Ectodermal cell (in vitro differentiated cells): Measurements from ENCODE around the gene DYDC1.
"Not testable (repeated sequence)": the region's sequence is repeated elsewhere in the genome, so short reads cannot be mapped to it uniquely, and the experiment has no call there.

Source experiments
- H3K27ac ChIP-seq: 2 replicates; pipeline ENCODE4 v1.7.0; 2013; ENCODE audit warnings: mild to moderate bottlenecking, low read depth, low read length; ENCODE audit not compliant: insufficient read depth, poor library complexity, severe bottlenecking
- H3K27me3 ChIP-seq: 2 replicates; pipeline ENCODE4 v1.7.0; 2013; ENCODE audit warnings: mild to moderate bottlenecking, low read length; ENCODE audit not compliant: insufficient read depth, control insufficient read depth, poor library complexity, severe bottlenecking
- H3K36me3 ChIP-seq: one replicate; pipeline ENCODE4 v1.7.0; 2013; ENCODE audit warnings: low read length; ENCODE audit not compliant: control insufficient read depth, insufficient read depth
- H3K4me1 ChIP-seq: one replicate; pipeline ENCODE4 v1.7.0; 2013; ENCODE audit warnings: low read length; ENCODE audit not compliant: control insufficient read depth, insufficient read depth
- H3K4me3 ChIP-seq: 2 replicates; pipeline ENCODE4 v1.7.0; 2013; ENCODE audit warnings: low read depth, low read length, control low read depth; ENCODE audit not compliant: insufficient read depth
- H3K9me3 ChIP-seq: 2 replicates; pipeline ENCODE4 v1.7.0; 2013; ENCODE audit warnings: mild to moderate bottlenecking, low read length, moderate library complexity; ENCODE audit not compliant: control insufficient read depth
- WGBS, 2 experiments: methylation state at CpG; one replicate each; pipeline ENCODE4 v1.1.7; 2013; ENCODE audit warnings: missing lambda C conversion rate in 2 of 2; 5-methylcytosine and 5-hydroxymethylcytosine counted together

The DYDC1 gene

DNA sequence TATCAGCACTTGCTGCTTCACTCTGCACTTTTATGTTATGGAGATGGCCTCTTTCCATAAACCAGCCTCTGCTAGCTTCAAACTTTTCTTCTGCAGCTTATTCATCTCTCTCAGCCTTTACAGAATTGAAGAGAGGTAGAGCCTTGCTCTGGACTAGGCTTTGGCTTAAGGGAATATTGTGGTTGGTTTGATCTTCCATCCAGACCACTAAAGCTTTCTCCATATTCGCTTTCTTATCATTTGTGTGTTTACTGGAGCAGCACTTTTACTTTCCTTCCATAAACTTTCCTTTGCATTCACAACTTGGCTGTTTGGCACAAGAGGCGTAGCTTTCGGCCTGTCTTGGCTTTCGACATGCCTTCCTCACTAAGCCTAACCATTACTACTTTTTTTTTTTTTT, 23.6 kb upstream of the DYDC1 start:
- no peak overlapping the region for H3K4me3 ChIP-seq
- H3K27ac ChIP-seq: no peak overlapping the region
- no peaks in the 10 kb centered on the region for H3K27me3 ChIP-seq
- H3K36me3 ChIP-seq: no peaks in the 10 kb centered on the region
- no peaks in the 10 kb centered on the region for H3K4me1 ChIP-seq
- 89% methylated on average over 4 of the region's 4 CpGs for WGBS, 2 experiments
- no peaks in the 10 kb centered on the region for H3K9me3 ChIP-seq

DNA sequence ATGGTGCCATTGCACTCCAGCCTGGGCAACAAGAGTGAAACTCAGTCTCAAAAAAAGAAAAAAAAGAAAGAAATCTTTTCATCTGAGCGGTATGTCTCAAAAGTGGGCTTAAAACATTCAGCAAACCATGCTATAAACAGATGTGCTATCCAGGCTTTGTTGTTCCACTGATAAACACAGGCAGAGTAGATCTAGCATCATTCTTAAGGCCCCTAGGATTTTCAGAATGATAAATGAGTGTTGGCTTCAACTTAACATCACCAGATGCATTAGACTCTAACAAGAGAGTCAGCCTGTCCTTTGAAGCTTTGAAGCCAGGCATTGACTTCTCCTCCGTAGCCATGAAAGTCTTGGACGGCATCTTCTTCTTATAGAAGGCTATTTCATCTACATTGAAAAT, 23.1 kb upstream of the DYDC1 start:
- 93 to 94% methylated on average over 3 of the region's 3 CpGs for WGBS, 2 experiments

GRCh38 chr10:80373502-80373901, 16.9 kb upstream of the DYDC1 start:
- no peaks in the 10 kb centered on the region for H3K36me3 ChIP-seq
- 77 to 78% methylated on average over 2 of the region's 2 CpGs for whole genome bisulfite sequencing, 2 experiments

More for the DNA sequence above, 23.1 kb upstream of the DYDC1 start:
- Histone ChIP-seq H3K36me3 (no peaks in the 10 kb centered on the region), H3K4me3 (no peak overlapping the region), H3K27ac (no peak overlapping the region), H3K27me3 (no peaks in the 10 kb centered on the region), H3K4me1 (no peaks in the 10 kb centered on the region), H3K9me3 (no peaks in the 10 kb centered on the region)

GRCh38 chr10:80372675-80373074, 16.1 kb upstream of the DYDC1 start:
- H3K4me3 ChIP-seq: no peak overlapping the region
- H3K27me3 ChIP-seq: no peaks in the 10 kb centered on the region
- no peak overlapping the region for H3K27ac ChIP-seq
- 83 to 88% methylated on average over 5 of the region's 5 CpGs for WGBS, 2 experiments
- peaks cover 2% of the 10 kb centered on the region for H3K4me1 ChIP-seq
- no peaks in the 10 kb centered on the region for H3K36me3 ChIP-seq
- no peaks in the 10 kb centered on the region for H3K9me3 ChIP-seq

More at GRCh38 chr10:80373502-80373901, 16.9 kb upstream of the DYDC1 start:
- Histone ChIP-seq H3K27me3 (no peaks in the 10 kb centered on the region), H3K4me3 (no peak overlapping the region), H3K9me3 (no peaks in the 10 kb centered on the region), H3K27ac (no peak overlapping the region), H3K4me1 (peaks cover 2% of the 10 kb centered on the region)

GRCh38 chr10:80371467-80371866, 14.9 kb upstream of the DYDC1 start:
- Histone ChIP-seq H3K4me3 (no peak overlapping the region), H3K36me3 (peaks cover 3% of the 10 kb centered on the region), H3K9me3 (peaks cover 3% of the 10 kb centered on the region), H3K27ac (no peak overlapping the region), H3K27me3 (no peaks in the 10 kb centered on the region), H3K4me1 (peaks cover 2% of the 10 kb centered on the region)
- 85 to 87% methylated on average over 6 of the region's 6 CpGs for WGBS, 2 experiments

DNA sequence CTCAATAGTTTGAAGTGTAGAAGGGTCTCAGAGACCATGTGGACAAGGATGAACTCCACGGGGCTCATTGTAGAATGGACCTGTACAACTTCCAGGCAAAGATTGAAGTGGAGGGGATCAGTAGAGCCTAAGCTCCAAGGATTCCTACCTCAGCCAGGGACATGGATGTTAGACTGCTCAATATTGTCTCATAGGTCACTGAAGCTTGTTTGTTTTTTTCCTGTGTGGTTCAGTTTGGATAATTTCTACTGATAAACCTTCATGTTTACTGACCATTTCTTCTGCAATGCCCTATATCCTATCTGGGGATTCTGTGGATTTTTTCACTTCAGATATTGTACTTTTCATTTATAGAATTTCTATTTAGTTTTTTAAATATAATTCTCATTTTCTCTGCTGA, 9.0 kb upstream of the DYDC1 start:
- H3K4me3 ChIP-seq: no peak overlapping the region
- H3K36me3 ChIP-seq: peaks cover 3% of the 10 kb centered on the region
- no peaks in the 10 kb centered on the region for H3K4me1 ChIP-seq
- no peak overlapping the region for H3K27ac ChIP-seq
- no peaks in the 10 kb centered on the region for H3K27me3 ChIP-seq
- H3K9me3 ChIP-seq: peaks cover 3% of the 10 kb centered on the region
- WGBS, 2 experiments: 88 to 96% methylated on average over 1 of the region's 1 CpG

GRCh38 chr10:80359644-80360043, 3.1 kb upstream of the DYDC1 start:
- WGBS, 2 experiments: 95 to 96% methylated on average over 22 of the region's 22 CpGs
- Histone ChIP-seq H3K4me1 (peaks cover 4% of the 10 kb centered on the region), H3K9me3 (no peaks in the 10 kb centered on the region), H3K4me3 (no peak overlapping the region), H3K27ac (no peak overlapping the region), H3K36me3 (no peaks in the 10 kb centered on the region), H3K27me3 (peaks cover 28% of the 10 kb centered on the region)

- H3K4me3 ChIP-seq, H3K4me1 ChIP-seq, H3K36me3 ChIP-seq, H3K27ac ChIP-seq, H3K9me3 ChIP-seq: not testable (repeated sequence)
- H3K27me3 ChIP-seq: peaks cover 28% of the 10 kb centered on the region
- 94 to 100% methylated on average over 2 of the region's 2 CpGs for WGBS, 2 experiments
Measured at GRCh38 chr10:80358925-80359324, 2.4 kb upstream of the DYDC1 start.

DNA sequence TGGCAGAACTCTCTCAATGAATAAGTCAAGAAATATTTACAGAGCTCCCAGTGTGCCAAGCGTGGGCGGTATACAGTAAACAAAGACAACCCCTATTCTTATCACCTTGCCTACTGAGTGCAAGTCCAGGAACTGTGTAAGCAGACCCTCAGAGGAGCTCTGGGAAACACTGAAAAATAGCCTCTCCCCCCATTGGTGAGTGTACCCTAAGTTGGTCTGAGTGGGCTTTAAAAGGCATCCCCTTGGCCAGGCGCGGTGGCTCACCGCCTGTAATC, 1.2 kb upstream of the DYDC1 start:
- H3K4me3 ChIP-seq: no peak overlapping the region
- H3K4me1 ChIP-seq: peaks cover 4% of the 10 kb centered on the region
- H3K9me3 ChIP-seq: no peaks in the 10 kb centered on the region
- peaks cover 28% of the 10 kb centered on the region for H3K27me3 ChIP-seq
- no peak overlapping the region for H3K27ac ChIP-seq
- WGBS, 2 experiments: 93 to 94% methylated on average over 5 of the region's 5 CpGs
- no peaks in the 10 kb centered on the region for H3K36me3 ChIP-seq

DNA sequence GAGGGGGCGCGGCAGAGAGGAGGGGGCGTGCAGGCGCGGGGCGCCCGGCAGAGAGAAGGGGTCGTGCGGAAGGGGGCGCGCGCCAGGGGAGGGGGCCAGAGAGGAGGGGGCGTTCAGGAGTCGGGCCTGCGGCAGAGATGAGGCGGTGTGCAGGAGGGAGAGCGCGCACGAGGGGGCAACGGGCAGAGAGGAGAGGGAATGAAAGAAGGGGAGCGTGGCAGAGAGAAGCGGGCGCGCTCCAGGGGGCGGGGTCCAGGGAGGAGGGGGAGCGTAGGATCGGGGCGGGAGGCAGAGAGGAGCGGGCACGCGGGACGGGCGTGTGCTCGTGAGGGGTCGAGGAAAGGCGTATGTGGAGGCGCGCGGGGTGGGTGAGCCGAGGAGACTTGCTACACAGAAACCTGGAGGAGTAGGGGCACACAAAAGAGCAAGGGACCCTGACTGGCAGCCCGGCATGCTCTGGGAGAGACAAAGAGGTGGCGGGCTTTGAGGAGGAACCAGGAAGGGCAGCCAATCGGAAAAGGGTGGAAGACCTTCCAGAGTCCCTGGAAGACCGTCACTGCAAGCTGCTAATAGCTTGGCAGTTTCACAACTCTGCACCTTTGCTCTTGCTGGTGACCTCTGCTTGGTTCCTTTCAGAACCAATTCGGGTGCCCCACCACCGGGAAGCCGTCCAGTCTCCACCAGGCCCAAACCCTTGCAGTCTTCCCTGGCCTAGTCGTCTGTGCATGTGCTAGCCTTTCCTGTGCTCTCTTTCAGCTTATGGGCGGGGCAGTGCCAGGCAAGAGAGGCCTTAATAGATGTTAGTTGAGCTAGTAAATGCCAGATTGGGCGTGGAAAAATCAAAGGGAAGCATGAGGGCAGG, 665 bp upstream of the DYDC1 start:
- 10 to 11% methylated on average over 50 of the region's 50 CpGs for WGBS, 2 experiments
- H3K27ac ChIP-seq: no peak overlapping the region
- H3K4me1 ChIP-seq: peaks cover 4% of the 10 kb centered on the region
- peaks cover 28% of the 10 kb centered on the region for H3K27me3 ChIP-seq
- H3K9me3 ChIP-seq: no peaks in the 10 kb centered on the region
- H3K36me3 ChIP-seq: no peaks in the 10 kb centered on the region
- peak overlapping the region; percentile 50 for H3K4me3 ChIP-seq
